Prostate gland (tissue), 2 donors: Measurements from ENCODE around the gene ZSCAN9.

Source experiments
- POLR2A ChIP-seq: fragments of 450-650 bp; IDR thresholded peaks from one replicate; pipeline ENCODE4 v1.6.1; 2016; ENCODE audit warnings: antibody characterized with exemption, mild to moderate bottlenecking
- POLR2AphosphoS5 ChIP-seq: sonication (generic); formaldehyde crosslinking; IDR thresholded peaks from one replicate; pipeline ENCODE4 v1.6.1; 2017; ENCODE audit warnings: antibody characterized with exemption
- TF ChIP-seq, protein P1 (sequence below), 4 experiments: fragments of 200-600 bp in 2 of 4; fragments of 450-650 bp in 2 of 4; sonication (generic) in 2 of 4; IDR thresholded peaks; 1 replicate in 3 of 4; 2 replicates in 1 of 4; pipeline ENCODE4 v1.5.1; 2016 to 2019; ENCODE audit warnings: antibody characterized with exemption in 4 of 4, mild to moderate bottlenecking in 2 of 4, moderate library complexity in 2 of 4

DNA sequence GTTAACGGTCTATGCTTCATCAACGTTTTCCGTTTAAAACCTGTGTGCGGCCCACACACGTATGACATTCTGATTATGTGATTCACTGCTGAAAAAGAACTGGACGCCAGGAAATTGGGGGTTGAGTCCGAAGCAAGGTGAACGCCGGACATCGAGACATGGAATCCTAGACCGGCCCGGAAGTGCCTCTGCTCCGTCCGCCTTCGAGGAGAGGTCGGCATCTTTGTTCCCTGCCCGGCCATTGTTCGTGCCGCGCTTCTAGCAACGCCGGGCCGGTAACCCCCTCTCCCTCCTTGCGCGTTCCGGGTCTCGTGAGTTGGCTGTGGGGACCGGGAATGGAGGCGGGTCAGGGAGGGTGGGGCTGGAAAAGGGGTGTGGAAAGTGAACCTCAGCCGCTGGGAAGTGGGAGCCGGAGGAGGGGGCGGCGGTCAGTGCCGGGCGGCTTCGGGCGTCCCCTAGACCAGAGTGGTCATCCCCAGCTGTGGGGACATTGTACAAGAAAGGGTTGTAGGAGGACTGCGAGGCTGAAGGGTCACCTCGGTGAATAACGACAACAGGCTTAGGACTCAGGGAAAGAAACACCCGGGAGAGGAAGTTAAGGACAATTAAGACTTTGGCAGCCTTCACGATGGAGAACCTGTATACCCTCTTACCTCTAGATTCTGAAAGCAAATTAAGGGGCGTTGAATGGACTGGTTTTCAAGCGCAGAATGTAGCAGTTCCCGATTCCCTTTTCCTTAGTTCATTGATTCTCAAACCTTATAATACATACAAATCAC lies at the start of gene ZSCAN9:
- TF ChIP-seq, protein P1, sequence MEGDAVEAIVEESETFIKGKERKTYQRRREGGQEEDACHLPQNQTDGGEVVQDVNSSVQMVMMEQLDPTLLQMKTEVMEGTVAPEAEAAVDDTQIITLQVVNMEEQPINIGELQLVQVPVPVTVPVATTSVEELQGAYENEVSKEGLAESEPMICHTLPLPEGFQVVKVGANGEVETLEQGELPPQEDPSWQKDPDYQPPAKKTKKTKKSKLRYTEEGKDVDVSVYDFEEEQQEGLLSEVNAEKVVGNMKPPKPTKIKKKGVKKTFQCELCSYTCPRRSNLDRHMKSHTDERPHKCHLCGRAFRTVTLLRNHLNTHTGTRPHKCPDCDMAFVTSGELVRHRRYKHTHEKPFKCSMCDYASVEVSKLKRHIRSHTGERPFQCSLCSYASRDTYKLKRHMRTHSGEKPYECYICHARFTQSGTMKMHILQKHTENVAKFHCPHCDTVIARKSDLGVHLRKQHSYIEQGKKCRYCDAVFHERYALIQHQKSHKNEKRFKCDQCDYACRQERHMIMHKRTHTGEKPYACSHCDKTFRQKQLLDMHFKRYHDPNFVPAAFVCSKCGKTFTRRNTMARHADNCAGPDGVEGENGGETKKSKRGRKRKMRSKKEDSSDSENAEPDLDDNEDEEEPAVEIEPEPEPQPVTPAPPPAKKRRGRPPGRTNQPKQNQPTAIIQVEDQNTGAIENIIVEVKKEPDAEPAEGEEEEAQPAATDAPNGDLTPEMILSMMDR (IDR thresholded peaks at IDR 0.05) = no peak
- TF ChIP-seq POLR2A (no peak), POLR2AphosphoS5 (peak; percentile 83)
